Parietal lobe (tissue), 1 donor: ENCODE data around the gene LEMD3. TPM values are rescaled to one million over a fixed set of nuclear protein-coding genes. Genes with fewer than 3 reads are reported as not detected.

ENCODE experiments used
- total RNA-seq: library from RNA; depleted of rRNA; stranded (reverse); fragments of >200 nt; gene quantifications from one replicate; pipeline ENCODE4 v1.2.3, GENCODE V29; 2014

LEMD3 gene
- 73.6 TPM for total RNA-seq

GRCh38 chr12:65169320-65170208, at the start of gene LEMD3:
Gene LEMD3 (plus strand): TSS chr12:65169583. CDS start chr12:65169597, 14 bp downstream.

GRCh38 chr12:65121049-65121955, 48.1 kb upstream of the LEMD3 start, which contains the start of gene WIF1:
Gene WIF1 (minus strand): TSS chr12:65121305. CDS start chr12:65121191, 114 bp downstream.

GRCh38 chr12:65278576-65279368, 109.4 kb downstream of the LEMD3 start, which contains the start of gene MSRB3:
Gene MSRB3 (plus strand): TSS chr12:65278683. CDS start chr12:65308580, 29,897 bp downstream.

Other genes with a start within 250 kb of the LEMD3 start
- gene WIF1, start 48.3 kb upstream of the LEMD3 start, total RNA-seq, result 2.2 TPM
- 3.4 TPM for gene MSRB3, start 109.1 kb downstream of the LEMD3 start, total RNA-seq